SU-DHL-6 (cell line): ENCODE results near the gene MMP24.

Experiments used
- H2AFZ ChIP-seq: fragments of 200-600 bp; sonication (generic); 2 replicates; pipeline ENCODE4 v1.6.1; 2014; ENCODE audit warnings: low read depth, mild to moderate bottlenecking, moderate library complexity, mixed read lengths, antibody characterized with exemption, low read length; ENCODE audit not compliant: severe bottlenecking
- H3F3A ChIP-seq: fragments of 200-600 bp; shearing (Covaris generic); 2 replicates; pipeline ENCODE4 v1.6.0; 2016; ENCODE audit warnings: antibody characterized with exemption, mild to moderate bottlenecking; ENCODE audit not compliant: insufficient read depth
- H3K27ac ChIP-seq: fragments of 200-600 bp; sonication (generic); 2 replicates; pipeline ENCODE4 v1.5.1; 2016; ENCODE audit warnings: low read depth, mild to moderate bottlenecking, low read length, moderate library complexity, mixed read lengths
- H3K27me3 ChIP-seq: fragments of 200-600 bp; sonication (generic), shearing (Covaris generic); 2 replicates; pipeline ENCODE4 v1.6.0; 2014; ENCODE audit warnings: mild to moderate bottlenecking, low read length
- H3K36me3 ChIP-seq: fragments of 200-600 bp; sonication (generic); 2 replicates; pipeline ENCODE4 v1.6.1; 2014; ENCODE audit warnings: mild to moderate bottlenecking, low read length, mixed read lengths
- H3K4me2 ChIP-seq: fragments of 300-600, 200-600 bp; shearing (Covaris generic), sonication (generic); 2 replicates; pipeline ENCODE4 v1.6.0; 2014; ENCODE audit warnings: low read length, low read depth, mild to moderate bottlenecking; ENCODE audit not compliant: poor library complexity, severe bottlenecking
- H3K4me3 ChIP-seq: fragments of 200-600 bp; sonication (generic); 2 replicates; pipeline ENCODE4 v1.5.1; 2014; ENCODE audit warnings: antibody characterized with exemption, low read length, mild to moderate bottlenecking, mixed read lengths; ENCODE audit not compliant: insufficient read depth, poor library complexity, severe bottlenecking
- H3K79me2 ChIP-seq: fragments of 200-600 bp; sonication (generic); 2 replicates; pipeline ENCODE4 v1.6.1; 2014; ENCODE audit warnings: mild to moderate bottlenecking, low read length, moderate library complexity; ENCODE audit not compliant: insufficient read depth
- H3K9ac ChIP-seq: fragments of 200-600 bp; sonication (generic); 2 replicates; pipeline ENCODE4 v1.7.0; 2014; ENCODE audit warnings: mild to moderate bottlenecking, low read length
- H3K9me2 ChIP-seq: fragments of 200-600 bp; sonication (generic); replicated peaks from 2 replicates; pipeline ENCODE4 v1.6.1; 2014; ENCODE audit warnings: low read length; ENCODE audit not compliant: insufficient read depth
- H3K9me3 ChIP-seq: fragments of 200-600 bp; sonication (generic); 2 replicates; pipeline ENCODE4 v1.6.1; 2014; ENCODE audit warnings: low read length, mixed read lengths; ENCODE audit not compliant: insufficient read depth
- H4K20me1 ChIP-seq: fragments of 200-600 bp; sonication (generic); 2 replicates; pipeline ENCODE4 v1.6.1; 2014; ENCODE audit warnings: low read depth, mild to moderate bottlenecking, antibody characterized with exemption, low read length, moderate library complexity, mixed read lengths
- CTCF ChIP-seq: fragments of 200-600 bp; sonication (generic); IDR thresholded peaks from one replicate; pipeline ENCODE4 v1.5.1; 2017; ENCODE audit warnings: antibody characterized with exemption, mild to moderate bottlenecking, low read length, moderate library complexity; ENCODE audit not compliant: insufficient read depth, poor library complexity, severe bottlenecking
- EZH2phosphoT487 ChIP-seq: fragments of 200-600 bp; sonication (generic), shearing (Covaris generic); conservative IDR thresholded peaks from 2 replicates; pipeline ENCODE4 v1.6.1; 2018; ENCODE audit warnings: mild to moderate bottlenecking, antibody characterized with exemption, low read length, moderate library complexity, mixed read lengths

MMP24 gene

GRCh38 chr20:35294293-35294685, 67.8 kb downstream of the MMP24 start:
- Histone ChIP-seq H3K4me3 (no peak overlapping the region), H3K4me2 (no peak overlapping the region), H4K20me1 (no peaks in the 10 kb centered on the region), H3K79me2 (no peaks in the 10 kb centered on the region), H3K27ac (no peak overlapping the region), H2AFZ (no peak overlapping the region), H3K36me3 (no peaks in the 10 kb centered on the region), H3K27me3 (no peaks in the 10 kb centered on the region), H3K9me2 (no peaks in the 10 kb centered on the region), H3K9me3 (no peaks in the 10 kb centered on the region), H3K9ac (no peak overlapping the region), H3F3A (no peaks in the 10 kb centered on the region)
- TF ChIP-seq EZH2phosphoT487, result no peak
- no peak for TF ChIP-seq CTCF

DNA sequence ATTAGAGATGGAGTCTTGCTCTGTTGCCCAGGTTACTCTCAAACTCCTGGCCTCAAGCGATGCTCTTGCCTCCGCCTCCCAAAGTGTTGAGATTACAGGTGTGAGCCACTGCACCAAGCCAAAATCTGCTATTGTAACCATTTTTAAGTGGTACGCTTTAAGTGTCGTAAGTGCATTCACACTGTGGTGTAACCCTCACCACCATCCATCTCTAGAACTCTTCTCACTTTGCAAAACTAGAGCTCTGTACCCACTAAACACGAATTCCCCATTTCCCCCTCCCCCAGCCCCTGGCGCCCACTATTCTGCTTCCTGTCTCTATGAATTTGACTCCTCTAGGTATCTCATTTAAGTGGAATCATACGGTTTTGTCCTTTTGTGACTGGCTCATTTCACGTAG, 68.6 kb downstream of the MMP24 start:
- H3K9me2 ChIP-seq, result no peaks in the 10 kb centered on the region
- no peak overlapping the region for H2AFZ ChIP-seq
- H4K20me1 ChIP-seq, result no peaks in the 10 kb centered on the region
- no peaks in the 10 kb centered on the region for H3K79me2 ChIP-seq
- H3F3A ChIP-seq, result no peaks in the 10 kb centered on the region
- H3K9me3 ChIP-seq, result no peaks in the 10 kb centered on the region
- H3K4me3 ChIP-seq, result no peak overlapping the region
- no peak overlapping the region for H3K9ac ChIP-seq
- no peaks in the 10 kb centered on the region for H3K36me3 ChIP-seq
- TF ChIP-seq CTCF (no peak), EZH2phosphoT487 (no peak)
- H3K4me2 ChIP-seq, result no peak overlapping the region
- H3K27ac ChIP-seq, result no peak overlapping the region
- H3K27me3 ChIP-seq, result no peaks in the 10 kb centered on the region

DNA sequence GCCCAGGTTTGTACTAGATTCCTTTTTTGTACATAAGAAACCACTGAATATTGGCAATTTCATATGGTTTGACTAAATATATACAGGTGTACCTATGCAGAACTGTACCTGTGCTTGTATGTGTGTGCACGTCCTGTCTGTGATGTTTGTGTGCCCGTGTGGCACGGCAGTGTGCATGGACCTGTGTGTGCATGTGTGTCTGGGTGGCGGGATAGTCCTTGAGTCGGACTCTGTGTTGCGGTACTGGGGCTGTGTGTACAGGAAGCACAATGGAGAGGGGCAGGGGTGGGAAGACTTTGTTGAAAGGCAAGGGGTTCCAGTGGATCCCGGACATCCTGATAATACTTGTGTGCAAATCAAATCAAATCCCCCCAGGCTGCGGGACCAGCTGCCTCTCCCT, 69.2 kb downstream of the MMP24 start:
- Histone ChIP-seq H3F3A (no peaks in the 10 kb centered on the region), H3K4me3 (no peak overlapping the region), H3K4me2 (no peak overlapping the region), H3K9ac (no peak overlapping the region), H3K9me3 (no peaks in the 10 kb centered on the region), H4K20me1 (no peaks in the 10 kb centered on the region), H2AFZ (no peak overlapping the region), H3K36me3 (no peaks in the 10 kb centered on the region), H3K9me2 (no peaks in the 10 kb centered on the region), H3K79me2 (no peaks in the 10 kb centered on the region), H3K27me3 (no peaks in the 10 kb centered on the region), H3K27ac (no peak overlapping the region)
- TF ChIP-seq EZH2phosphoT487 (no peak), CTCF (no peak)

- Histone ChIP-seq H3K27me3 (no peaks in the 10 kb centered on the region), H3K79me2 (no peaks in the 10 kb centered on the region), H3K4me2 (no peak overlapping the region), H3F3A (no peaks in the 10 kb centered on the region), H3K9me2 (no peaks in the 10 kb centered on the region), H4K20me1 (no peaks in the 10 kb centered on the region), H3K27ac (no peak overlapping the region), H3K9ac (no peak overlapping the region), H3K9me3 (no peaks in the 10 kb centered on the region), H3K36me3 (no peaks in the 10 kb centered on the region), H3K4me3 (no peak overlapping the region), H2AFZ (no peak overlapping the region)
- no peak for TF ChIP-seq EZH2phosphoT487
- no peak for TF ChIP-seq CTCF
Observed at GRCh38 chr20:35296101-35296554, 69.6 kb downstream of the MMP24 start.
